H1 (cell line): ENCODE data around the gene VAV2.

Experiments used
- ASH2L ChIP-seq: fragments of 200-600, 300-600 bp; sonication (generic); IDR thresholded peaks from one replicate; pipeline ENCODE4 v1.7.1; 2017; ENCODE audit warnings: low read length
- BCL11A ChIP-seq, 2 experiments: IDR thresholded peaks; one replicate each; pipeline ENCODE4 v1.6.1; 2011; ENCODE audit warnings: low read depth in 2 of 2, low read length in 2 of 2, mild to moderate bottlenecking in 2 of 2
- CHD2 ChIP-seq: IDR thresholded peaks from 2 replicates; pipeline ENCODE4 v1.6.1; 2012; ENCODE audit warnings: low read length, improper control_type of control experiment
- CHD7 ChIP-seq: fragments of 300-600 bp; sonication (generic); IDR thresholded peaks from 2 replicates; pipeline ENCODE4 v1.7.1; 2012; ENCODE audit warnings: low read length, moderate library complexity, mild to moderate bottlenecking, inconsistent platforms; ENCODE audit not compliant: insufficient replicate concordance
- CTCF ChIP-seq, 3 experiments: IDR thresholded peaks; 1 replicate in 2 of 3; 2 replicates in 1 of 3; pipeline versions ENCODE4 v1.5.1 to v1.6.1; 2011; ENCODE audit warnings: low read length in 3 of 3, mild to moderate bottlenecking in 3 of 3, inconsistent platforms in 2 of 3, low read depth in 1 of 3, moderate library complexity in 1 of 3; ENCODE audit not compliant: insufficient read depth in 1 of 3; ENCODE audit errors: control extremely low read depth in 1 of 3
- E2F6 ChIP-seq: IDR thresholded peaks from 2 replicates; pipeline ENCODE4 v1.6.1; 2012; ENCODE audit warnings: inconsistent platforms
- EZH2 ChIP-seq: fragments of 200-600 bp; sonication (generic); IDR thresholded peaks from 2 replicates; pipeline ENCODE4 v1.7.1; 2012; ENCODE audit warnings: low read depth, mild to moderate bottlenecking, moderate library complexity, low read length, inconsistent platforms; ENCODE audit not compliant: severe bottlenecking
- GABPA ChIP-seq: IDR thresholded peaks from 2 replicates; pipeline ENCODE4 v1.6.1; 2011; ENCODE audit warnings: mild to moderate bottlenecking, low read length, moderate library complexity, borderline replicate concordance; ENCODE audit not compliant: insufficient read depth
- PHF8 ChIP-seq: fragments of 200-600 bp; sonication (generic); conservative IDR thresholded peaks from 2 replicates; pipeline ENCODE4 v1.7.1; 2012; ENCODE audit warnings: low read depth, mild to moderate bottlenecking, inconsistent platforms, low read length, moderate library complexity
- POLR2A ChIP-seq, 2 experiments: IDR thresholded peaks; 1 replicate in 1 of 2; 2 replicates in 1 of 2; pipeline ENCODE4 v1.6.1; 2011; ENCODE audit warnings: low read depth in 2 of 2, low read length in 2 of 2, mild to moderate bottlenecking in 2 of 2; ENCODE audit errors: control extremely low read depth in 1 of 2
- RAD21 ChIP-seq, 2 experiments: IDR thresholded peaks in 1 of 2; conservative IDR thresholded peaks in 1 of 2; 2 replicates each; pipeline ENCODE4 v1.6.1; 2011; ENCODE audit warnings: low read depth in 2 of 2, low read length in 2 of 2, improper control_type of control experiment in 1 of 2, inconsistent platforms in 1 of 2, mild to moderate bottlenecking in 1 of 2, moderate library complexity in 1 of 2
- SUZ12 ChIP-seq: fragments of 200-600 bp; sonication (generic); IDR thresholded peaks from 2 replicates; pipeline ENCODE4 v1.6.1; 2012; ENCODE audit warnings: mild to moderate bottlenecking, inconsistent platforms, low read length, moderate library complexity, mixed read lengths
- TAF1 ChIP-seq: IDR thresholded peaks from 2 replicates; pipeline ENCODE4 v1.6.1; 2011; ENCODE audit warnings: mild to moderate bottlenecking, low read depth, low read length
- TCF12 ChIP-seq: IDR thresholded peaks from 2 replicates; pipeline ENCODE4 v1.6.1; 2011; ENCODE audit warnings: low read depth, mild to moderate bottlenecking, low read length

GRCh38 chr9:133954862-133955529, 37.1 kb downstream of the VAV2 start:
- no peak for TF ChIP-seq BCL11A (IDR thresholded peaks at IDR 0.05; ENCODE audit: low read depth in 2 of 2, low read length in 2 of 2)
- TF ChIP-seq POLR2A (IDR thresholded peaks at IDR 0.05; ENCODE audit: control extremely low read depth in 1 of 2, low read depth in 2 of 2, low read length in 2 of 2): no peak
- no peak for TF ChIP-seq EZH2
- no peak for TF ChIP-seq CTCF (IDR thresholded peaks at IDR 0.05; ENCODE audit: control extremely low read depth in 1 of 3, insufficient read depth in 1 of 3, low read depth in 1 of 3, low read length in 3 of 3)
- TF ChIP-seq E2F6: no peak
- TF ChIP-seq CHD7: no peak
- TF ChIP-seq TCF12: no peak
- TF ChIP-seq CHD2: no peak
- no peak for TF ChIP-seq PHF8
- no peak for TF ChIP-seq SUZ12
- TF ChIP-seq TAF1: no peak
- TF ChIP-seq GABPA: no peak
- TF ChIP-seq RAD21 (IDR thresholded peaks at IDR 0.05 in 1 of 2, conservative IDR thresholded peaks at IDR 0.05 in 1 of 2; ENCODE audit: low read depth in 2 of 2, low read length in 2 of 2): no peak
- no peak for TF ChIP-seq ASH2L
